WERI-Rb-1 (cell line): Measurements from ENCODE around the gene KREMEN2.

Experiments
- DNase-seq: peaks from one replicate; pipeline ENCODE4 v3.0.0-alpha.2; 2020
- H3K27ac ChIP-seq: fragments of 250-450 bp; sonication (Bioruptor Pico); 2 replicates; pipeline ENCODE4 v1.5.1; 2020; ENCODE audit warnings: mild to moderate bottlenecking, moderate library complexity
- H3K27me3 ChIP-seq: fragments of 250-450 bp; sonication (Bioruptor Pico); 2 replicates; pipeline ENCODE4 v1.5.1; 2021; ENCODE audit warnings: mild to moderate bottlenecking, low read depth, moderate library complexity; ENCODE audit not compliant: insufficient read depth, severe bottlenecking
- H3K36me3 ChIP-seq: fragments of 250-450 bp; sonication (Bioruptor Pico); 2 replicates; pipeline ENCODE4 v1.5.1; 2020; ENCODE audit warnings: mild to moderate bottlenecking, moderate library complexity
- H3K4me3 ChIP-seq: 2 replicates; pipeline ENCODE4 v1.5.1; 2011; ENCODE audit warnings: low read depth, mild to moderate bottlenecking, control low read depth, low read length
- H3K9me3 ChIP-seq: fragments of 250-450 bp; sonication (Bioruptor Pico); 2 replicates; pipeline ENCODE4 v1.5.1; 2021; ENCODE audit warnings: mild to moderate bottlenecking, moderate library complexity; ENCODE audit not compliant: severe bottlenecking
- TF ChIP-seq, protein P1 (sequence below): IDR thresholded peaks from 2 replicates; pipeline ENCODE4 v1.5.1; 2011; ENCODE audit warnings: low read depth, mild to moderate bottlenecking, control low read depth, inconsistent platforms, low read length

KREMEN2 gene

DNA sequence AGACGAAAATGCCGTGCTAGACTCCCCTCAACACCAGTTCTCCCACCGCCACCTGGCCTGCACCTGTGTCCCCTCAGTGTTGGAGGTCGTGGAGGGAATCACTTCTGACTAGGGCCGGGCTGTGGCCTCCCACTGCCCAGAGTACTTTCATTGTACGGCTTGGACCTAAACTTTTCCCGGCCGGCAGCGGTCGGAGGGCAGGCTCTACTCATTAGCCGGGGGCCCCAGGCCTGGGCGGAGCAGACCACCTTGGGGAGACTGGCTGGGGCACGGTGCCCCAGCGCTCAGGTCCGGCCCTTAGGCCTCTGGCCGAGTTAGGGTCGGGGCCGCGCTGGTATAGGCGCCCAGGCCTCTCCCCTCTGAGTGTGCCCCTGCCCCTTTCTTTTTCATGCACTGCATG lies 53.3 kb downstream of the KREMEN2 start:
- DNase-seq = no peak
- TF ChIP-seq, protein P1, sequence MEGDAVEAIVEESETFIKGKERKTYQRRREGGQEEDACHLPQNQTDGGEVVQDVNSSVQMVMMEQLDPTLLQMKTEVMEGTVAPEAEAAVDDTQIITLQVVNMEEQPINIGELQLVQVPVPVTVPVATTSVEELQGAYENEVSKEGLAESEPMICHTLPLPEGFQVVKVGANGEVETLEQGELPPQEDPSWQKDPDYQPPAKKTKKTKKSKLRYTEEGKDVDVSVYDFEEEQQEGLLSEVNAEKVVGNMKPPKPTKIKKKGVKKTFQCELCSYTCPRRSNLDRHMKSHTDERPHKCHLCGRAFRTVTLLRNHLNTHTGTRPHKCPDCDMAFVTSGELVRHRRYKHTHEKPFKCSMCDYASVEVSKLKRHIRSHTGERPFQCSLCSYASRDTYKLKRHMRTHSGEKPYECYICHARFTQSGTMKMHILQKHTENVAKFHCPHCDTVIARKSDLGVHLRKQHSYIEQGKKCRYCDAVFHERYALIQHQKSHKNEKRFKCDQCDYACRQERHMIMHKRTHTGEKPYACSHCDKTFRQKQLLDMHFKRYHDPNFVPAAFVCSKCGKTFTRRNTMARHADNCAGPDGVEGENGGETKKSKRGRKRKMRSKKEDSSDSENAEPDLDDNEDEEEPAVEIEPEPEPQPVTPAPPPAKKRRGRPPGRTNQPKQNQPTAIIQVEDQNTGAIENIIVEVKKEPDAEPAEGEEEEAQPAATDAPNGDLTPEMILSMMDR = no peak
- no peaks in the 10 kb centered on the region for H3K27me3 ChIP-seq
- no peaks in the 10 kb centered on the region for H3K9me3 ChIP-seq
- no peak overlapping the region for H3K4me3 ChIP-seq
- peaks cover 4% of the 10 kb centered on the region; the same call in 1 of the 2 replicates for H3K36me3 ChIP-seq
- H3K27ac ChIP-seq = no peak overlapping the region
